Stimulated activated CD8-positive, alpha-beta memory T cell treated with anti-CD3 and anti-CD28 coated beads, Interleukin-15, amount 100 ng/mL, for 48 hours (primary cell): Measurements from ENCODE around the gene CALCOCO1.

Experiments
- DNase-seq, 2 donors: peaks; one replicate each; pipeline ENCODE4 v3.0.0-alpha.2; 2020; ENCODE audit warnings: low read depth in 2 of 2

CALCOCO1 gene

DNA sequence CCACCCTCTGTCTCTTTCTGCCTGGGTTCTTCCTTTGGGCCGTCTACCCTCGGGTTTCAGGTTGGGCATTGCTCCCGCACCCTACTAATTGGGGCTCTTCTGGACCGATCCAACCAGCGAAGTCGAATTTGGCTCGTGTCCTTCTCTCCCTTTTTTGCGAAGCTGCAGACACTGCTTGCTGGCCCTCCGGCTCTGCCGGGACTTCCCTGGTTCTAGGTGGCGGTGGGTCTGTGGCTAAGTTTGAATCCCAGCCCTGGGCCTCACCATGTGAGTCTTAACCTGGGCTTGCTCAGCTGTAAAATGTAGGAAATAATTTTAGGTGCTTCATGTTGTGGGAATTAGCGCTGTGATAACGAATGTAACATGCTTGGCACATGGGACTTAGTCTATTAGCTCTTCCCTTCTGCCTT is 24.9 kb upstream of the CALCOCO1 start:
- DNase-seq = no peak

DNA sequence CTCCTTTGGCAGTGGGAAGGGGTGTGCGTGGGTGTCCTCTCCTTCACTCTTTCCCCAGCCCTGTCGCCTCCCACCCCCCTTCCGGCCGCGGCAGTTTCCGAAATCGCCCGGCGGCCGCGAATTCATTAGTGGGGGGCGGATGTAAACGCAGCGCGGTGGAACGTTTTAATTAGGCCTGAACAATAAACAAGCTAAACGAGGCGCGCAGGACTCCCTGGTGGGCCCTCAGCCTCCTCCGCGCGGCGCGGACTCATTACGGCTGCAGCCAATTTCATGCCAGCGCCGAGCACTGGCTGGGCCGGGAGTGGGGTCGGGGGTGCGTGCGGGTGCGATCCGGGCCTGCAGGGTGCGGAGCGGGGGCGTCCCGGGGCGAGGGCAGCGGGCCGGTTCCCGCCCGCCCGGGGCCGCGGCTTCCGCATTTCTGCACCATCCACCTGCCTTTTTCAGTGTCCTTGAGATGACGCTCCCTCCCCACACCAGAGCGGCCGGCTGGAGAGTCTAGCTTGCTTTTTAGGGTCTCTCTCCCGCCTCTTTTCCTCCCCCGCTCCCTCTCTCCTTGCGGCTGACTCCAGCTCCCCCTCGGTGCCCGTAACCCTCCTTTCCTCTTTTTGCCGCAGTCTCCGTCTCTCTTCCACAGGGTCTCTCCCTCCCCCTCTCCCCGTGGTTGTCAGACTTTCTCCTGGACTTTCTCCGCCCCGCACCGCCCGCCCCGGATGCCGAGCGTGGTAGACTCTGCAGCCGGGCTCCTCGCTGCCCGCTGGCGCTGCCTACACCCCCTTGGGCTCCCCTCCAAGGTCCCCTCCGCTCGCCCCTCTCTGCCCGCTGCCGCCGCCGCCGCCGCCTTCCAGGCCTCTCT is 24.3 kb upstream of the CALCOCO1 start, which contains the start of gene CISTR:
Gene CISTR, minus strand, starts transcription at position 644 of the 856 bp plus-strand sequence.
- no peak for DNase-seq

DNA sequence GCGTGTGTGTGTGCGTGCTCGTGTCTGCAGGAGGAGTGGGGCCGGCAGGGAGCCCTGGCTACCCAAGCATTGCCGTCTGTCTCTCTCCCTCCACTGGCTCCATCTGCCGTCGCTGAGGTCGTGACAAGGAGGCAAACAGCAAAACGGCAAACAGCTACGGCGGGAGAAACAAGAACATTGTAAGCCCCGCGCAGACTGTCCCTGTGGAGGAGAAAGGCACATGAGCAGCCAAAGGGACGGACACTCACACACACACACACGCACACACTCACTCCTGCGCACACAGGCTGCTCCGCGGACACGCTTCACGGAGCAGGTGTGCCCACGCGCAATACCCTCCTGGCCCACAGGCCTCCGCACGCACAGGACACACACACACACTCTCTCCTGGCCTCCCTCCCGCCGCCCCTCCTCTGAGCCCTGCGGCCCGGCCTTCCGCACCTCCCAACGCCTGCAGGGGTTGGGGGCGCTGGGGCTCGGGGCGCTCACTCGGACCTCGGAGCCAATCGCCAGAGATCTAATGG is 23.6 kb upstream of the CALCOCO1 start:
- DNase-seq = no peak

DNA sequence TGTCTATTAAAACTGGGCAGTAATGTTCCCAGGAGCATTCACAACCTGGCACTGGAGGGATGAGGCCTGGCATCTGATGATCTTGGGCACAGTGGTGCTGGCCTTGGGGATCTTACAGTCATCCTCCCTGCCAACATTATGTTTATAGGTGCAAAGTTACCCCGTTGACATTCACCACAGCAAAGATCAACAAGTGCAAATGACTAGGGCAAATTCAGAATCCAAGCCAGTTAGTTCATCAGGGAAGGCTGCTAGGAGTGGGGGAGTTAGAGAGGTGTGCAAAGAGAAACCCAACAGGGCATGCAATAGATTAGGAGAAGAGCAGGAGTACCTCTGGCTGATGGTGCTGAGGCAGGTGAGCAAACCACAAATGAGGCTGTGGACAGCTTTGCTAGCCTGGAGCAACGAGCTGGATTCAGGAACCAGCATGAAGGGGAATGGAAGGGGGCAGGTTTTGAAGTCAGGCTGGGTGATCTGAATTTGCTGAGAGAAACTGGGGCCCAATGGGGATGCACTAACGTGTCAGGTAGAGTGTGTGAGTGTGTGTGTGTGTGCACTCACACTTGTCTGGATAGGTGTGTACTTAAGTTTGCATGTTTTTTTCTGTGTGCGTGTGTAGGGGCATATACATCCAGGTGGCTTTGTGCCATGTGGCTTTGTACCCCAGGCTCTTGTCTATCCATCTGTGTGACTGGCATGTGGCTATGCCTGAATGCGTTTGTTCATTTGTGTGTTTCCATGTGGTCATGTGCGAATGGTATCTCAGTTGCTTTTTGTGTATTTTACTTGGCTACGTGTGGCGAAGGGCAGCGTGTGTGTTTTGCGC is 22.9 kb upstream of the CALCOCO1 start:
- no peak for DNase-seq

DNA sequence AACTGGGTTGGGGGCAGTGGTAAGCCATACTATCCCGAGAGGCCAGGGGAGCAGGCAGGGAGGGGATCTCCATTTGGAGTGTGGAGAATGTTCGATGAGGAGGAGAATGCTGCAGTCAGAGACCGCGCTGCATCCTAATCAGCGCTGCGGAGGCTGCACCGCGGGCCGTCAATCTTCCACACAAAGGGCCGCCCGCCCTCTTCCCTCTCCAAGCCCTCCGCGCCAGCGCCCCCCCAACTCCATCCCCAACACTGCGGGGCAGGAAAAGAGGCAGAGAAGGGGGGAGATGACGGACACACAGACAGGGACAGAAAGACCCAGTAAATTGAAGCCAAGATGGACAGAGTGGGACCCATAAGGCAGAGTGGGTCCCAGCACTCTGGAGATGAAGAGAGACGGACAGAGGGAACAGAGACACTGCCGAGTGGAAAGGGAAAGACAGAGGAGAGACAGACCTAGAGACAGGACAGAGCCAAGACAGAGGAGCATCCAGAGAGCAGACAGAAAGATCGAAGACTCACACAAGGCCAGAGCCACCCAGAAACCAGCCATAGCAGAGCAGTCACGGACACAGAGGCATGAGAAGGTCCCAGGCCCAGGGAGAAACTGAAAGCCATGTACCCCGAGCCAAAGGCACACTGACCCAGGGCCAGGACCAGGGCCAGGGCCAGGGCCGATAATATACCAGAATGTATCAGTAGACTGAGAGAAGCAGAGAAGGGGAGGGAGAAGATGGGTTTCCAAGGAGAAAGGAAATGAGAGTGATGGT is 21.0 kb upstream of the CALCOCO1 start:
- no peak for DNase-seq

DNA sequence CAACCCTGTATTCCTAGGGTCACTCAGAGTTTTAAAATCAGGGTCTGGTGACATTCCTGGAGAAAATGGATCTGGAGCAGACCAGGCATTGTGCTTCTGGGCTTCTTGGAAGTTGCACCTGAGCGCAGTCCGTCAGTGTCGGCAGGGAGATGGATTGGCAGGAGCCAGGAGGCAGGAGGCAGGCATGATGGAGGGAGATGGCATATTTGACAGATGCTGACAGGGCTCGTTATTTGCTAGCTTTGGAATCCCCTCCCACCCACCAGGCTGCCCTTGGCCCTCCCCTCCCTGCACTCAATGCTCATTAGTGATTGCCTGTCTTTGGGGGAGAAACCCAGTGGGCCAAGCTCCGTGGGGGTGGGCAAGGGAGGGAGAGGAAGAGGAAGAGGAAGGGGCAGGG is 19.8 kb upstream of the CALCOCO1 start:
- DNase-seq = no peak

DNA sequence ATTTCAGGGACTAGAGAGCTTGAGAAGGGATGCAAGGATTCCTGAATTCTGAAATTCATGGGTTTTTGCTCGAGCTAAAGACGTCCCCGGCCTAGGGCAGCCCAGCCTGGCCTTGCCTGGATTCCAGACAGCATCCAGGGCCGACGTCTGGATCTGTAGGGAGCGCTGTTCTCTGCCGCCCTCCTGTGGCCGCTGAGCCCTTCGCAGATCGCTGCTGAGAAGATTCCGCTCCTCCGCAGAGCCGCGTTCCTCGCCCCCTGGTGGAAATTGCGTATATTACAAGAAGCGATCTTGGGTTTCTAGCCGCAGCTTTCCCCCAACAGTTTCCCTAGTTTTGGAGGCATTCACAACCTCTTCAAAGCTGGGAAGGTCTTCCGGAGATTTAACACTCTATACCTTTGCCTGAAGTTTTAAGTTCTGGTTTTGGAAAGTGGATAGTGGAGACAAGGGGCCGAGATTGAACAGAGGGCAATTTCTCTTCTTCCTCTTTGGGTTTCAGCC is 19.4 kb upstream of the CALCOCO1 start:
- peak; percentile 70 to 71 for DNase-seq

DNA sequence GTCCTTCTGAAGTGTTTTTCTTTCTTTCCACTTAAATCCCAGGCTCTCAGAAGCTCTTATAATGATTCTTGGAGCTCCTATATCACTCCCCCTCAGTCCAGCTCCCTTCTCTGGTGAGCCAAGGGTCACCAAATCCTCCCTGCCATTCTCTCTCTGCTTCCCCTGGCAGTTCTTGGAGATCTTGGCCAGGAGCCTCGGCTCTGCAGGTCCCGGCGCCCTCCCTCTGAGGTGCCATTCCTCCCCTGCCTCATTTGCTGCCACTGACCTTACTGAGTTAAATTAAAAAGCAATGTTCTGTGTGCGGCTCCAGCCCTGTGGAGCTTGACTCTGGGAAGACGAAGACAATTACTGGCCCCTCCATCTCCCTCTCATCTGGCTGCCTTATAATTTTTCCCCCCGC is 17.5 kb upstream of the CALCOCO1 start:
- DNase-seq = no peak

DNA sequence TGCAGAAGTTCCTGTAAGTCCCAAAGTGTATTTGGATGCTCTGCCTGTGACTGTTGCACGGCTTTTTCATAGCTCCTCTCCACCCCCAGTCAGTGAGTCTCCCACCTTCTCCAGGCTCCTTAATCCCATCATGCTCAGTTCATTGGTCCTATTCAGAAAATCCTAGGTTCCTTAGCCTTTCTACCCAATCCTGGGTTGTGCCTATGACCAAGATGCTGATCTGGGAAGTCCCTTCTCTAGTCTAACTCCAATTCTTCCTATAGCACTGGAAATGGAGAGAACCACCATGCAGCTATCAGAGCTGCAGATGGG is 16.8 kb upstream of the CALCOCO1 start:
- DNase-seq = no peak

DNA sequence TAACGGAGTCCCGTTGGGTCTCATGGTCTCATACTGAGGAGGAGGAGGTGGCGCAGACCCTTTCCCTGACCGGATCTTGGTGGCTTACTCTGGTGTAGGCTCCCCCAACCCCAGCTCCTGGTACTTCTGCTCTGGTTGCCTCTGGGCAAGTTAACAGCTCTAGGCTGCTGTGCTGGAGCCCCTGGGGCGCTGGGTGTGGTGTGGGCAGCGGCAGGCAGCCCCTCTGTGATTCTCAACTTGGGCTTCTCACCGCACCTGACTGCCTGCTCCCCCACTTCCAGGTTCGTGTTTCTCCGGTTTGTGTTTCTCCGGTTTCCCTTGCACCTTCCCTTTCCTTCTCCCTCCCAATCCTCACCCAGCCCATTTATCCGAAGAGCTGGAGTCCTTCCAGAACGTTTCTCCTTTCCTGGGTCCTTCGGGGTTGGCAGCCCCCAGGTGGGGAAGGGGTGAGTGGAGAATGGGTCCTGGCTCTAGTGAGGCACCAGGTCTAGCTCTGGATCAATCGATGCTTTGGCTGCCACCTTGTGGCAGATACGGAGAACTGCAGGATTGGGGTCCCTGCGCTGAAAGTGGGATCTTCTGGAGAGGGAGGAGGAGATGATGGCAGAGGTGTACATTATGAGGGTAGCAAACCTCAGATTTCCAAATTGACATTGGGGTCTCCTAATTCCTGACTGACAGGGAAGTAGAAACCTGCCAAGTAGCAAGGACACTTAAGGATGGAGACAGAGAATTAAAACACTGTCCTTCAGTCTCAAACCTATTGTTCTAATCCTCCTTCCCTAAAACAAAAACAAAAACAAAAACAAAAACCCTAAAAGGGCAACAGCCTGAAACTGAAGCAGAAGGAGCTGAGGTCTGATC is 16.2 kb upstream of the CALCOCO1 start:
- peak; percentile 16 to 23 for DNase-seq

DNA sequence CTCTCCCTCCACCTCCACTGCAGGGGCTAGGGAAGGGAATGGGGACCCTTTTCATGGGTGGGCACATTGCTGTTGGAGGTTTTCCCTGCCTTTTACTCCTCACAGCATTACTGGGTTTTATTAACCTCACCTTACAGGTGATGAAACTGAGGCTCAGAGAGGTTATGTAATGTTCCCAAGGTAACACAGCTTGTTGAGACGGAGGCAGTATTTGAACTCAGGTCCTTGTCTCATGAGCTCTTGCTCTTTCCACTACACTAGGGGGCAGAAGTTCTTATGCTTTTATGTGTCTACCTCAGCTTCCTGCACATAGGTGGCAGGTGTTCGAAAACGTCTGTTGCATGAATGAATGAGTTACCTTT is 12.9 kb upstream of the CALCOCO1 start:
- DNase-seq = no peak

DNA sequence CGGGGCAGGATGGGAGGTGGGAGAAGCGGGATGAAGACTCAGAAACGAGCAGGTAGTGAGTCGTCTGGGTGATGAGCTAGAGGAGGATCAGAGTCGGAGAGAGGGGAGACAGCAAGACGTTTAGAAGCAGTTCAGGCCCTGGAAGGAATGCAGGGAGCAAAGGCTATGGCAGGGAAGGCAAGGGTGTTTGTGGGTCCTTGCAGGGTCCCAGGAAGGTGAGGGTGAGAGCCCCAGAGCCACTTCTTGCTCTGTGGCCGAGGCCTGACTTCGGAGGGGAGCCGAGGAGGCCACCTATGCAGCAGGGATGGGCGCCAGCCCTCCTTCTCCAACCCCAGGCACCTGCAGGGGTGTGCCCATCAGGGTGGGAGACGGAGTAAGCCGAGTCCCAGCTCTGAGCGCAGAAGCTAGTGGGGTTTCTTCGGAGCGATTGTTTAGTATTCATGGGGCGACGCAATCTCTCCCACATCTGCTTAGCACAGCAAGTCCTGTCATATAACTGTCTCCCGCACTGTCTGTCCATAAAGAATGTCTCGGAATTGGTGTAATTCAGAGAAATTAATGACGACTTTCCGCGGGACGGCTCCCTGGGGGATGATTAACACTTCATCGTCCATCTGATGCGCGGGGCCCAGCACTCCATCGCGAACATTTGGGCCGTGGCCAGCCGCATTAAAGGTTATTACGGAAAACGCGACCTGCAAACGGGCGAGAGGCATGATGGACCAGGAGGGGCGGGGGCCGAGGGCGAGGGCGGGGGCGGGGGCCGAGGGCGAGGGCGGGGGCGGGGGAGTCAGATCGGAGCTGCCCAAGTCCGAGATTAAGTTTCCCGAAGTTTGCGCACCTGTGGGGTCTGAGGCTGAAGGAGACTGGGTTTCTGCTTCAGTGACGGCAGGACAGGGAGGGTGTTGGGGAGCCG is 12.2 kb upstream of the CALCOCO1 start:
- no peak for DNase-seq

DNA sequence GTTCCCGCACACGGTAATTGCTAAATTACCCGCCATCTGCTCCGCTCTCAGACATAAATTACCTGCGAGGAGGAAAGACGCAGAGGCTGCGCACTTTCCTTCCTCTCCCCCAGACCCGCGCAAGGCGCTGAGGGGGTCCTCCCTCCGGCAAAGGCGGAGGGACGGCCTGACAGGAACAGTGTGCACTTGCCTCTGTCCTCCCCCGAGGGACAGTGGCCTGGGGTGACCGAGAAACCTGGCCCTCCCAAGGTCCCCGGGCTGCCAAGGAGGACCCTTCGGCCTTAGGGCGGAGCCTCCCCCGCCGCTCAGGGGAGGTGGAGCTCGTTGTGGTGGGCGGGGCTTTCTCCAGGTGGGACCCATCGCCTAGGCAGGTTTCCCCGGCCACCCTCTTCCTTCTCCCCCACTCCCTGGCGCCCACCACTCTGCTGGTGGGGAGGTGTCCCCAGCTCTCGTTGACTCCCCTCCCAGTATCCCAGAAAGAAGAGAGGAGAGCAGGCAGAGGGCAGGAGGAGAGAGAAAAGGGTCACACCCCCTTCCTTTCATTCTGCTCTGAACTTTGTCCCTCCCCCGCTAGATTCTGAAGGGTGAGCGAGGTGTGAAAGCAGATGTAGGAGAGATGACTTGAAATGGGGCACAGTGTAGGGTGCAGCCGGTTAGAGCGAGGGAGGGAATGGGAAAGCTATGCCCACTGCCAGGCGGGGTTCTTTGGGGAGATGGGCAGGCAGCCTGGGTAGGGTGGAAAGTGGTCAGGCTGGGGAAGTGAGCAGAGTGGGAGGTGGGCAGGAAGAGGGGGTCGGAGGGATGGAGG is 11.4 kb upstream of the CALCOCO1 start:
- DNase-seq = no peak

DNA sequence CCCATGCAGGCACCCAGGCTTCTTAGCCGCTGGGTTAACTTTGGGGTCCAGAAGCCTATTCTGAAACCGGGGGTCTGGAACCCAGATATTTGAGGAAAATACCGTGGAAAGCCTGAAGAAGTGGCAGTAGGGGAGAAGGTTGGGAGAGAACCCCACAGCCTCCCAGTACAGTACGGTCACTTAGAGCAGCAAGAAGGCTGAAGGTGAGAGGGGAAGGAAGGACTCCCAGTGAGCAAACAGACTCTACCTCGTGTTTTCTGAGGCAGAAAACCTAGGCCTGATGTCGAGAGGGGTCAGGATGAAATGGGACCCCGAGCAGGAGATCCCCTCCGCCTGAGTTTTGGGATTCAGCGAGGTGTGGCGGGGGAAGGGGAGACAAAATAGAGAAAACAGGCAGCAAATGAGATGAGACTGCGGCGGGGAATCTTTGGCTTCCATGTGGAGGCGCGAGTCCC is 10.7 kb upstream of the CALCOCO1 start:
- DNase-seq = no peak

DNA sequence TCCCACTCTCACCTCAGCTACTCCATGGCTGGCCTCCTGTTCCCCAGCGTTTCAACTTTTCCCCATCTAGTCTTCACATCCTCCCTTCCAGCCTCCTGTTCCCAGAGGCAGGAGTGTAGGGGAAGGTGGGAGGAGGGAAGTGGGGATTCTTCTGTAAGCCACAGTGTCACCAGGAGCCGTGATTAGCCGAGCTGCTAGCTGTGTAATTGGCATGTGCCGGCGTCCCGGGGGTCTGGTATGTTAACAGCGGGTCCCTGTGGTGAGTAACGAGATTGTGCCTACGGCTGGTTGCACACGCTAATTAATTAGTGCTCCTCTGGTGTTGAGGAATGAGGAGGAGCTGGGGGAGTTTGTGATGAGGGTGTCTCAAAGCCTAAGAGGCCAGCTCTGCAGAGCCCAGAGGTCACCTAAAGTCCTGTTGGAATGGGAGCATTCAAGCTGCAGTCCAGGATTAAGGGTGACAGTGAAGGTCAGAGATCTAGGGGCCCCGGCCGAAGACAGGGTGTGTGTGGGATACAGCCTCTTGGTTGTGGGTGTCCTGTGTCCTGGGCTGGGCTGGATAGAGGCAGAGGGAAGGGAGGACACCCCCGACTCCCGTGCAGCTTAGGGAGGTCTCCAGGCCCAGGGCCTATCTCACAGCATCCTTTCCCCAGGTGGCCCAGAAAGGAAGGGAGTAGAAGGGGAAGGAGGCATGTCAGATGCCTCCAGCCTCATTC is 10.0 kb upstream of the CALCOCO1 start:
- no peak for DNase-seq

DNA sequence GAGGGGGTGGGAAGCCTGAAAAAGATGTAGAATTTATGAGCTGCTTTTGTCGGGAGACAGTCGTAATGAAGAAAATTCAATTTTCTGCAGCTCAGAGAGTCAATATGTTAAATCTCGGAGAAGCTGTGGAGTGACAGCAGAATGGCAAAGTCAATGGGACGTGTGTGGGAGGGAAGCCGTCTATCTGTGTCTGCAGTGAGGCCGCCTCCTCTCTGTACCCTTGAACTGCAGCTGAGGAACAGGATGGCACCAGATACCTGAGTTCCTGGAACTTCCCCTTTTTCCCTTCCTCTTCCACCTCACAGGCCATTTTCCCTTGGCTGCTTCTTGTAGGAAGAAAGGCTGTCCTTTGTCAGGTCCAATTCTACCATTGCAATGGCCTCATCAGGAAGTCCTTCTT is 9.3 kb upstream of the CALCOCO1 start:
- DNase-seq = no peak

DNA sequence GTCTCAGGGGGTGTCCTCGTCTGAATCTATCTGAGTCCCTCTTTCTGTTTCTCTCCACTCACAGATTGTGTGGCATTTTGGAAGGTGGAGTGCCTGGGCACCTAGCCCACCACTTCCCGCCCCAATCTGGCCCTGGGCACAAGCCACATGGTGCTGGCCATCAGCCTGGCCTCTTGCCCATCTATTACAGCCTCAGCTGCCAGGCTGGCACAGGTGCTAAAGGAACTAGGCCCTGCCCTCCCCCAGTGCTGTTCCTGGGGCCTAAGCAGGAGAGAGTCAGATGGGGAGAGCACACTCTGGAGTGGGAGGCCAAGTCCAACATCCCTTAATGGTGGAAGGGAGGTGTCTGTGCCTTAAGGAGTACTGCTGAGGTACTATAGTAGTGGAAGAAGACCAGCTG is 8.3 kb upstream of the CALCOCO1 start:
- DNase-seq = no peak

DNA sequence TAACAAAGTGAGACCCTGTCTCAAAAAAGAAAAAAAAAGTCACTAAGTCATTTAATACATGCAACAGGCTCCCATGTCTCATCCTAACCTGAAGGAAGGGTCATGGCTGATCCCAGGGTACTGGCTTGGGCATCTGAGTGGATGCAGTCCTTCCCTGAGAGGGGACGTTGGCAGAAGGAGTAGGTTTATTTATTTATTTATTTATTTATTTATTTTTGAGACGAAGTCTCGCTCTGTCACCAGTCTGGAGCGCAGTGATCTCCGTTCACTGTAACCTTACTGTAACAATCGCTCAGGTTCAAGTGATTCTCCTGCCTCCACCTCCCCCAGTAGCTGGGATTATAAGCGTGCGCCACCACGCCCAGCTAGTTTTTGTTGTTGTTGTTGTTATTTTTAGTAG is 7.2 kb upstream of the CALCOCO1 start:
- DNase-seq = no peak
